Spleen (tissue), 7 donors: Measurements from ENCODE around the gene PPP1R18.

ENCODE experiments used
- CTCF ChIP-seq, 11 experiments: fragments of 200-600 bp in 7 of 11; fragments of 450-650 bp in 4 of 11; sonication (generic) in 4 of 11; IDR thresholded peaks in 8 of 11; conservative IDR thresholded peaks in 3 of 11; 1 replicate in 7 of 11; 2 replicates in 4 of 11; pipeline versions ENCODE4 v1.4.0 to v1.8.0; 2016 to 2021; ENCODE audit warnings: antibody characterized with exemption in 11 of 11, inconsistent platforms in 4 of 11, mild to moderate bottlenecking in 1 of 11
- POLR2A ChIP-seq, 3 donors: fragments of 450-650 bp; IDR thresholded peaks; one replicate each; pipeline ENCODE4 v1.5.1; 2017; ENCODE audit warnings: antibody characterized with exemption in 3 of 3, mild to moderate bottlenecking in 1 of 3
- POLR2AphosphoS5 ChIP-seq, 3 donors: sonication (generic); formaldehyde crosslinking; IDR thresholded peaks; one replicate each; pipeline ENCODE4 v1.5.1; 2017; ENCODE audit warnings: antibody characterized with exemption in 3 of 3
- donor health status: DM: no; HTN: no; CAD: no; lungs with moderate emphysema.
- donor health status: DM: no; HTN: no; CAD: no.
- donor health status: DM: no; HTN: no; CAD: no.

GRCh38 chr6:30651143-30651542 is 35.3 kb downstream of the PPP1R18 start:
- TF ChIP-seq POLR2AphosphoS5 (IDR thresholded peaks at IDR 0.05) (no peak), CTCF (IDR thresholded peaks at IDR 0.05 in 8 of 11, conservative IDR thresholded peaks at IDR 0.05 in 3 of 11) (no peak), POLR2A (IDR thresholded peaks at IDR 0.05) (no peak)
